ENCODE data around the gene SERPINB10.

SERPINB10 gene

GRCh38 chr18:63949068-63949737 is 41.4 kb downstream of the SERPINB10 start, which contains the start of gene HMSD:
HMSD (plus strand) TSS chr18:63949301; CDS start chr18:63953456, 4,155 bp downstream.
- no peak for DNase-seq

- peak; percentile 24 for DNase-seq
Measured at GRCh38 chr18:63951302-63951705, 43.5 kb downstream of the SERPINB10 start.

GRCh38 chr18:63953811-63954210 is 46.1 kb downstream of the SERPINB10 start:
- peak; percentile 39 for DNase-seq

GRCh38 chr18:63956755-63957154 is 49.0 kb downstream of the SERPINB10 start:
- no peak for DNase-seq

- DNase-seq = no peak
Measured at GRCh38 chr18:63960891-63961290, 53.1 kb downstream of the SERPINB10 start.

- DNase-seq = peak; percentile 49
Measured at GRCh38 chr18:63961435-63961980, 53.8 kb downstream of the SERPINB10 start.

- peak; percentile 35 for DNase-seq
Measured at GRCh38 chr18:63962137-63962536, 54.4 kb downstream of the SERPINB10 start.

- DNase-seq = peak; percentile 79
Measured at GRCh38 chr18:63963615-63964256, 56.0 kb downstream of the SERPINB10 start.

- no peak for DNase-seq
Measured at GRCh38 chr18:63964908-63965307, 57.1 kb downstream of the SERPINB10 start.

- DNase-seq = no peak
Measured at GRCh38 chr18:63965716-63966330, 58.1 kb downstream of the SERPINB10 start.

GRCh38 chr18:63969942-63970808 is 62.4 kb downstream of the SERPINB10 start, which contains the start of gene SERPINB8:
SERPINB8 (plus strand) TSS chr18:63970081; CDS start chr18:63978309, 8,228 bp downstream.
- peak; percentile 93 for DNase-seq

GRCh38 chr18:63970809-63971205 is 63.0 kb downstream of the SERPINB10 start:
- DNase-seq = no peak

- DNase-seq = peak; percentile 11
Measured at GRCh38 chr18:63971320-63972001, 63.7 kb downstream of the SERPINB10 start.

- no peak for DNase-seq
Measured at GRCh38 chr18:63972002-63972376, 64.2 kb downstream of the SERPINB10 start.

- DNase-seq = peak; percentile 88
Measured at GRCh38 chr18:63974991-63975390, 67.2 kb downstream of the SERPINB10 start.

GRCh38 chr18:63975628-63976027 is 67.9 kb downstream of the SERPINB10 start:
- peak; percentile 95 for DNase-seq

- DNase-seq = no peak
Measured at GRCh38 chr18:63977040-63977439, 69.3 kb downstream of the SERPINB10 start.

- peak; percentile 74 for DNase-seq
Measured at GRCh38 chr18:63979409-63979920, 71.7 kb downstream of the SERPINB10 start.

- DNase-seq = no peak
Measured at GRCh38 chr18:63980027-63980426, 72.3 kb downstream of the SERPINB10 start.

GRCh38 chr18:63980896-63981460 is 73.2 kb downstream of the SERPINB10 start:
- DNase-seq = peak; percentile 96

GRCh38 chr18:63981719-63982118 is 74.0 kb downstream of the SERPINB10 start:
- DNase-seq = no peak

All from MV-4-11 (cell line).